ENCODE measurements around the gene DOCK1.

DOCK1 gene

DNA sequence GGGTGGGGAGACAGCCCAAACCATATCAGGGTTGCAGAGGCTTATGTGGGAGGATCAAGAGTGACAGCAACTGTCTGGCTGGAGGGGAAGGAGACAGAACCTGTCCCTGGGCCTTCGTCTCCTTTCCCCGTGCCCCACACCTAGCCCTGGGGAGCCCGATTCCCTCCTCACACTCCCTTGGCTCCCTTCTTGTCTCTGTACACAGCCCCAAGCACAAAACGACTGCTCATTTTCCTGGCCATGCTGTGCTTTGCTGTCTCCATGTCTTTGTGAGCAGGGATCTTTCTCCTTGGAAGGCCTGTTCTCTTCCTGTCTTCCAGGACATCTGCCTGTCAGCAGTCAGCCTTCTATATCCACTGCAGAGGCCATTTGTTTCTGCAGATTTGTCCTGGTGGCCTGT is 177.4 kb downstream of the DOCK1 start:
- H3K27ac ChIP-seq, result no peak overlapping the region
- TF ChIP-seq, protein P1, sequence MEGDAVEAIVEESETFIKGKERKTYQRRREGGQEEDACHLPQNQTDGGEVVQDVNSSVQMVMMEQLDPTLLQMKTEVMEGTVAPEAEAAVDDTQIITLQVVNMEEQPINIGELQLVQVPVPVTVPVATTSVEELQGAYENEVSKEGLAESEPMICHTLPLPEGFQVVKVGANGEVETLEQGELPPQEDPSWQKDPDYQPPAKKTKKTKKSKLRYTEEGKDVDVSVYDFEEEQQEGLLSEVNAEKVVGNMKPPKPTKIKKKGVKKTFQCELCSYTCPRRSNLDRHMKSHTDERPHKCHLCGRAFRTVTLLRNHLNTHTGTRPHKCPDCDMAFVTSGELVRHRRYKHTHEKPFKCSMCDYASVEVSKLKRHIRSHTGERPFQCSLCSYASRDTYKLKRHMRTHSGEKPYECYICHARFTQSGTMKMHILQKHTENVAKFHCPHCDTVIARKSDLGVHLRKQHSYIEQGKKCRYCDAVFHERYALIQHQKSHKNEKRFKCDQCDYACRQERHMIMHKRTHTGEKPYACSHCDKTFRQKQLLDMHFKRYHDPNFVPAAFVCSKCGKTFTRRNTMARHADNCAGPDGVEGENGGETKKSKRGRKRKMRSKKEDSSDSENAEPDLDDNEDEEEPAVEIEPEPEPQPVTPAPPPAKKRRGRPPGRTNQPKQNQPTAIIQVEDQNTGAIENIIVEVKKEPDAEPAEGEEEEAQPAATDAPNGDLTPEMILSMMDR (IDR thresholded peaks at IDR 0.05), result no peak
- no peak for TF ChIP-seq ZFX (IDR thresholded peaks at IDR 0.05; ENCODE audit: borderline replicate concordance)

DNA sequence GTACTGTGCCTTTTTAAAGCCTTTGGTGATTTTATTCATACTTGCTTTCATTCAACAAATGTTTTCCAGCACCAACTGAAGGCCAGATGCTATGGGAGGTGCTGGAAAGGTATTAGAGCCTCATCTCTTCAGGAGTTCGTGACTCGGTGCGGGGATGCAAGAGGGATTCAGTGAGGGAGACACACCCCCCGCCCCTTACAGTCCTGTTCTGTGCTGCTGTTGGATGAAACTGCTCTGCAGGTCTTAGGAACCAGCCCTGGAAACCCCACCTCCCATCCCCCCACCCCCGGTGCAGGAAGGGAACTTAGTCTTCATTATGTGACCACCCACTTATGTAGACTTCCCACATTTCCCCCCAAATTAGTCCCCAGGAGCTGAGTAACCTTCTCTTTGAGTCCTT is 180.7 kb downstream of the DOCK1 start:
- H3K27ac ChIP-seq, result no peak overlapping the region
- TF ChIP-seq, protein P1 (IDR thresholded peaks at IDR 0.05), result no peak
- TF ChIP-seq ZFX (IDR thresholded peaks at IDR 0.05; ENCODE audit: borderline replicate concordance), result no peak

DNA sequence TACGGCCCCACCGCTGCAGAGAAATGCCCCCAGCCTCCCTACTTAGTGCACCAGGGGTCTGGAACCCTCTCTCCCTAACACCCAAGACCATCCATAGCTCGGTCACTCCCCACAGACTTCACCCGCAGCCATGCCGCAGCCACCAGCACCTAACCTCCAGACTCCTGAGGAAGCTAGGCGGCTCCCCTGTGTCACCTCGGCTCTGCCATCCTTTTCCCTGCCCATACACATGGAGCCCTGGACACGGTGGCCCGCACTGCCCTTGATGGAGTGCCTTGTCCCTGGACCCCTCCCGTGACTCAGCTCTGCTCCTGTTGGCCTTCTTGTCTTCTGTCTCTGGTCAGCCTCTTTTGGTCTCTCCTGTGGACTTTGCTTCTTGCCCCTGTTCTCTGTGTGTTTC is 183.7 kb downstream of the DOCK1 start:
- no peak for TF ChIP-seq ZFX (IDR thresholded peaks at IDR 0.05; ENCODE audit: borderline replicate concordance)
- TF ChIP-seq, protein P1 (IDR thresholded peaks at IDR 0.05), result no peak
- no peak overlapping the region for H3K27ac ChIP-seq

DNA sequence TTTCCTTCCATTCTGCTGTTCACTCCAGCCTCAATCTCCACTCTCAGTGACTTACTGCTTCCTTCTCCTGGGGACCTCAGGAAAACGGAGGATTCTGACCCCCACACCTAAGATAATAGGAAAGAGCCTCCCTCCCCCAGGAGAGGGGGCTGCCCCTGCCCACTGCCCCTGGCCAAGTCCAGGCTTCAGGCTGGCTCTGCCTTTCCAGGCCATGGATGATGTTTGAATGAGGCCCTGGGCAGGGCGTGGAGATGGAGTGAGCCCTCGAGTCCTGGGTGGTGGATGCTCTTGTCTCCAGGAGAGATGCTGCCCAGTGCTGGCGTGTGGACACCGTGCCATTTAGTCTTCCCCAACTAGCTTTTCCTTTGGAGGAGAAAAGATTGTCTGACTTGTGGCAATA is 184.2 kb downstream of the DOCK1 start:
- no peak for TF ChIP-seq ZFX (IDR thresholded peaks at IDR 0.05; ENCODE audit: borderline replicate concordance)
- TF ChIP-seq, protein P1 (IDR thresholded peaks at IDR 0.05), result no peak
- no peak overlapping the region for H3K27ac ChIP-seq

DNA sequence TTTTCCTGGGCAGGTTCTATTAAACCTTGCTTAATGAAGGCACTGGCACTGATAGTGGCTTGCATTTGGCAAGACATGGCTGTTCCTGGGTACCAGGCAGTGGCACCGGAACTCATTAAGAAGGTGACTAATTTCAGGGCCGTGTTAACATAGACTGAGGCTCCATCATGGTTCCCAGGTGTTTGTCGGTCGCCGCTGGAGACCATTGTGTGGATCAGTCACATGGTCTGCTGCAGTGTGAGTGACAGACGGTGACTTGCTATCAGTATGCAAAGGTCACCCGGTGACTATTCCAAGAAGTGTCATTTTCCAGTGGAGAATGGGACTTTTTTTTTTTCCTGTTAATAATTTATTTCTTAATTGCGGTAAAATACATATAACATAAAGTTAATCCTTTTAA is 184.9 kb downstream of the DOCK1 start:
- no peak for TF ChIP-seq ZFX (IDR thresholded peaks at IDR 0.05; ENCODE audit: borderline replicate concordance)
- TF ChIP-seq, protein P1 (IDR thresholded peaks at IDR 0.05), result no peak
- no peak overlapping the region for H3K27ac ChIP-seq

DNA sequence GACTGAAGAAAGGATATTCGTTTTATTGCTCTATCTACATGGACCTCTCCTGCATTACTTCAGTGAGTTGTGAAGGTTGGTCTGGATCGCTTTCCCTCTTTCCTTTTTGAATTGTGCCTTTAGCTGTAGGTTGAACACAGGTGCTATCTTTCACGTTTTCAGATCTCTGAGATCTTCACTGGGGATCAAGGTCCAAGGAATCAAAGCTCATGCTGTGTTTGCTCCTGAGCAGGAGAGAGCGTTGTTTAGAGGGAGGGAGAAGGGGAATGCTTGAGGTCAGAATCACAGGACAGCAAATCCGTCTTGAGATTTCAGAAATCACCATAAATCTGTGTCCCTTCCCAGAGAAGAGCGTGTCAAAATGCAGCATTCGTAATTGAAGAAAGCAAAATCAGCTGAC is 186.1 kb downstream of the DOCK1 start:
- H3K27ac ChIP-seq, result no peak overlapping the region
- TF ChIP-seq, protein P1 (IDR thresholded peaks at IDR 0.05), result no peak
- TF ChIP-seq ZFX (IDR thresholded peaks at IDR 0.05; ENCODE audit: borderline replicate concordance), result no peak

DNA sequence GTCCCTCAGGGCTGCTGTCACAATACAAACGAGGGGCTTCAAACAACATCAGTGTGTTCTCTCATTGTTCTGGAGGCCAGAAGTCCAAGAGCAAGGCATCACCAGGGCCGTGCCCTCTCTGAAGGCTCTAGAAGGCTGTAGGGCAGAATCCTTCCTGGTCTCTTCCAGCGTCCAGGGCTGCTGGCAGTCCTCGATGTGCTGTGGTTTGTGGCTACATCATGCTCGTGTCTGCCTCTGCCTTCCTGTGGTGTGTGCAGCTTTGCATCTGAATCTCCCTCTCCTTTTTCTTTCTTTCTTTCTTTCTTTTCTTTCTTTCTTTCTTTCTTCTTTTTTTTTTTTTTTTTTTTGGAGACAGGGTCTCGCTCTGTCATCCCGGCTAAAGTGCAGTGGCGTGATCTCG is 187.7 kb downstream of the DOCK1 start:
- H3K27ac ChIP-seq, result no peak overlapping the region

More for the DNA sequence above, 187.7 kb downstream of the DOCK1 start:
- TF ChIP-seq, protein P1 (IDR thresholded peaks at IDR 0.05), result no peak

All from 22Rv1 (cell line).